Activated CD4-positive, alpha-beta T cell treated with anti-CD3 and anti-CD28 coated beads, Interleukin-2, amount 10 ng/mL, durations not matched to agents 24 days and 14 days (primary cell): Measurements from ENCODE around the gene GP2. TPM values are rescaled to one million over a fixed set of nuclear protein-coding genes. Genes with fewer than 3 reads are reported as not detected.

Experiments
- DNase-seq: peaks from one replicate; pipeline ENCODE4 v3.0.0; 2022
- H3K27ac Mint-ChIP-seq: one replicate; pipeline ENCODE4 v1.8.0; 2022; ENCODE audit warnings: mild to moderate bottlenecking, mixed read lengths
- H3K27me3 Mint-ChIP-seq: one replicate; pipeline ENCODE4 v1.8.0; 2022; ENCODE audit warnings: mixed read lengths
- H3K36me3 Mint-ChIP-seq: one replicate; pipeline ENCODE4 v1.8.0; 2022; ENCODE audit warnings: low read depth, mild to moderate bottlenecking, mixed read lengths
- H3K4me1 Mint-ChIP-seq: one replicate; pipeline ENCODE4 v1.8.0; 2021; ENCODE audit warnings: mixed read lengths
- H3K4me3 Mint-ChIP-seq: one replicate; pipeline ENCODE4 v1.8.0; 2022; ENCODE audit warnings: mild to moderate bottlenecking, moderate library complexity, mixed read lengths
- H3K9me3 Mint-ChIP-seq: one replicate; pipeline ENCODE4 v1.8.0; 2021; ENCODE audit warnings: mixed read lengths
- intact Hi-C: fragments of 100-400 bp; cut with micrococcal nuclease; formaldehyde crosslinking; loops from one replicate; pipeline ENCODE4 v1.15.1; 2023
- total RNA-seq: library from RNA; stranded (reverse); gene quantifications from 2 replicates; pipeline ENCODE4 v1.2.3, GENCODE V29; 2022

Gene GP2
- not detected in 2 replicates for total RNA-seq

DNA sequence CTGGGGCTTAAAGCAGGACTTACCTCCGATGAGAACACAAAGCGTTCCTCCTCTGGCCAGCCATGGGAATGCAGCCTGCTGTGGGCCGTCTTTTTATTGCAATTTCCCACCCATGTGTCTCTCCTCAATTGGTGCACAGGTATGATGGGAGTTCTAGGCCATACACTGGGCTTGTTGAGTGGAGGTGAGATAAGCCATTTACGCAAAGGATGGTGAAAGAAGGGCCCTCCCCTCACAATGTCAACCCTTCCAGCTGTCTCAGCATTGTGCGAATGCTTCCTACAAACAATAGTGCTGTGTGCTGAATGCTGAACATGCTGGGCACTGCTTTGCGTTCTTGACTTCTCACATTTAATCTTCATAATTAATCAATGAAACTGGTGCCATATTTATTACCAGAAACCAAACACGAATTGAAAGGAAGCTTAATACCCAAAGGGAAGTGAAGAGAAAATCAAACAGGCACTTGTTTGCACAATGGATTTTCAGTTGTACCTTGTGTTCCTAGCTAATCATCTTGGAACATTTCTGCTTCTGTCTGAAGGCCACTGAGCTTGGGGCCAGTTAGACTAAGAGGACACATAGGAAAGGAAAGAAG, at the start of gene GP2:
Gene GP2 (minus strand): TSS at position 70 of the 598 bp plus-strand sequence. CDS start 1,082 bp downstream, outside the sequence.
- H3K4me1 Mint-ChIP-seq = no peaks in the 10 kb centered on the region
- H3K4me3 Mint-ChIP-seq = no peak within 1 kb of the TSS
- DNase-seq = no peak
- no peaks in the 10 kb centered on the region for H3K9me3 Mint-ChIP-seq
- intact Hi-C loops = no loop called here
- H3K27ac Mint-ChIP-seq = no peak within 1 kb of the TSS
- no peaks in the 10 kb centered on the region for H3K36me3 Mint-ChIP-seq
- no peaks in the 10 kb centered on the region for H3K27me3 Mint-ChIP-seq

DNA sequence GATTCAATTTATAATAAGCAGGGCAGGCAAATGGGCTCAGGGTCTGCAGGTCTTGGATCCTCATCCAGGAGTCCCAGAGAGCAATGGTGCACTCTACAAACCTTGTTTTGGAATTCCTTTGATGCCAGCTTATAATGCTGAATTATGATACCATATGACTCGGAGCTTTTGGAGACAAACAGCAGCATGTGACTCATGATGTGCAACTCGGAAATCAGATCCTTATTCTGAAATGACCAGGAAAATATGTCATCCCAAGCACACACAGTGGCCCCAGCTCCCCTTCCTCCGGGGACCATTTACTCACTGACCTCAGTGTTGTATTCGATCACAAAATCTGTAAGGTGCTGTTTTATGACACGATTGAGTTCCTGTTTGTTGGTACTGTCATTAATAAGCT, 45.4 kb upstream of the GP2 start:
- no peaks in the 10 kb centered on the region for H3K9me3 Mint-ChIP-seq
- peaks cover 11% of the 10 kb centered on the region for H3K27me3 Mint-ChIP-seq
- intact Hi-C loops = no loop called here
- H3K4me3 Mint-ChIP-seq = no peak overlapping the region
- no peaks in the 10 kb centered on the region for H3K4me1 Mint-ChIP-seq
- H3K27ac Mint-ChIP-seq = no peak overlapping the region
- DNase-seq = no peak
- H3K36me3 Mint-ChIP-seq = no peaks in the 10 kb centered on the region

GRCh38 chr16:20369452-20370054, 42.2 kb upstream of the GP2 start:
- no peaks in the 10 kb centered on the region for H3K9me3 Mint-ChIP-seq
- intact Hi-C loops = no loop called here
- peaks cover 7% of the 10 kb centered on the region for H3K27me3 Mint-ChIP-seq
- DNase-seq = no peak
- no peaks in the 10 kb centered on the region for H3K36me3 Mint-ChIP-seq
- H3K4me3 Mint-ChIP-seq = no peak overlapping the region
- no peak overlapping the region for H3K27ac Mint-ChIP-seq
- H3K4me1 Mint-ChIP-seq = no peaks in the 10 kb centered on the region

DNA sequence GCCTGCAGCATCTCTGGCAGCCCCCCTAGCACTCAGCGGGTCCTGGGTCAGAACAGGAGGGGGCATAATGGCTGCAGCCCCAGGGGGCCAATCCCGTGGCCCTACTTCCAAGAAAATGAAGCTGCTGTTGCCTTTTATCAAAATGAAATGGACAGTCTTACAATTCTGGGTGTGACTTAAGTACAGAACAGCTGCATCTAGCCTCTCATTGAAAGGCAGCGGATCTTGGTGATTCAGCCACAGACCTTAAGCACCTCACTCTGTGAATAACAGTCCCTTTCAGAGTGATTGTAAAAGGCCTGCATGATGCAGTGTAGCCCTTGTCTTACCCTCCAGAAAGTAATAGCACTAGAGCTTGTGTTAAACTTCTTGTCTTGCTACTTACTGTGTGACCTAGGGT, 36.7 kb upstream of the GP2 start:
- intact Hi-C loops = no loop called here
- Mint-ChIP-seq H3K9me3 (no peaks in the 10 kb centered on the region), H3K27me3 (peaks cover 2% of the 10 kb centered on the region), H3K27ac (no peak overlapping the region), H3K4me1 (no peaks in the 10 kb centered on the region), H3K4me3 (no peak overlapping the region), H3K36me3 (no peaks in the 10 kb centered on the region)
- DNase-seq = no peak

GRCh38 chr16:20363191-20363590, 35.9 kb upstream of the GP2 start:
- H3K4me1 Mint-ChIP-seq = no peaks in the 10 kb centered on the region
- no peak overlapping the region for H3K4me3 Mint-ChIP-seq
- peaks cover 2% of the 10 kb centered on the region for H3K27me3 Mint-ChIP-seq
- no peaks in the 10 kb centered on the region for H3K36me3 Mint-ChIP-seq
- DNase-seq = no peak
- intact Hi-C loops = no loop called here
- H3K27ac Mint-ChIP-seq = no peak overlapping the region
- no peaks in the 10 kb centered on the region for H3K9me3 Mint-ChIP-seq

DNA sequence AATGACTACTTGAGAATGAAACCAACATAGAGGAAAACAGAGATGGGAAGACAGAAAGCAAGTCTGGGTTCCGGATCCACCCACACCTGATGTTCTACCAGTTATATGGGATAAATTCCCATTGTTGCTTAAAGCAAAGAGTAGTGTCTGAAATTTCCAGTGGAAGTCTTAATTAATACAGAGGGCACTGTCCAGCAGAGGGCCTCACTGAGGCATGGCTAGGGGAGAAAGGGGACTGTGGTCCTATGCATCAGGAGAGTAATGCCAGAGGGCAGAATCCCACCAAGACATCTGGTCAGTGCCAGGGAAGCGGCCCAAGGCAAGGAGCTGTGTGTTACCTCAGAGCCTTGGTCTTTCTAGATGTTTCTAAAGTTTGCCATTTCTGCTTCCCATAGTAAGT, 32.7 kb upstream of the GP2 start:
- H3K9me3 Mint-ChIP-seq = no peaks in the 10 kb centered on the region
- no peak overlapping the region for H3K27ac Mint-ChIP-seq
- H3K4me3 Mint-ChIP-seq = no peak overlapping the region
- no peak for DNase-seq
- intact Hi-C loops = no loop called here
- H3K27me3 Mint-ChIP-seq = no peaks in the 10 kb centered on the region
- no peaks in the 10 kb centered on the region for H3K36me3 Mint-ChIP-seq
- no peaks in the 10 kb centered on the region for H3K4me1 Mint-ChIP-seq

DNA sequence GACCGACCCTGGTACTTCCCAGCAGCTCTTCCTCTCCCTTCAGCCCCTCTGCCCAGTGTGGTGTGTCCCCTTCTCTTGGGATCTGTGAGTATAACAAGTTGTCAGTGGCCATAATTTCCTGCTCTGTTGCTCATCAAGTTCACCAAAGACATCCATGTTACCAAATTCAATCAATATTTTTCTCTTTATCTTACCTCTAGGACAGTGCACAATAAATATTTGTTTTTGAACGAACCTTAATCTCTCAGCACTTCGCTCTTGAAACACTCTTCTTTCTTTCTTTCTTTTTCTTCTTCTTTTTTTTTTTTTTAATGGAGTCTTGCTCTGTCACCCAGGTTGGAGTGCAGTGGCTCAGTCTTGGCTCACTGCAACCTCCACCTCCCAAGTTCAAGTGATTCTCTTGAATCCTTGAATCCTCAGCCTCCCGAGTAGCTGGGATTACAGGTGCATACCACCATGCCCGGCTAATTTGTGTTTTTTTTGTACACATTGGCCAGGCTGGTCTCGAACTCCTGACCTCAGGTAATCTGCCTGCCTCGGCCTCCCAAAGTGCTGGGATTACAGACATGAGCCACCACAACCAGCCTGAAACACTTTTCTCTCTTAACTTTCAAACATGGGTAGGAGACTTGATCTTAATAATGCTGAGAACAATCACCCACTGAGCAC, 27.9 kb upstream of the GP2 start:
- Mint-ChIP-seq H3K4me3 (no peak overlapping the region), H3K27me3 (no peaks in the 10 kb centered on the region), H3K27ac (no peak overlapping the region), H3K36me3 (no peaks in the 10 kb centered on the region), H3K9me3 (no peaks in the 10 kb centered on the region), H3K4me1 (no peaks in the 10 kb centered on the region)
- intact Hi-C loops = no loop called here
- DNase-seq = no peak

GRCh38 chr16:20353379-20353778, 26.1 kb upstream of the GP2 start:
- no peaks in the 10 kb centered on the region for H3K4me1 Mint-ChIP-seq
- no peak overlapping the region for H3K4me3 Mint-ChIP-seq
- H3K27me3 Mint-ChIP-seq = no peaks in the 10 kb centered on the region
- DNase-seq = no peak
- H3K36me3 Mint-ChIP-seq = no peaks in the 10 kb centered on the region
- H3K27ac Mint-ChIP-seq = no peak overlapping the region
- no peaks in the 10 kb centered on the region for H3K9me3 Mint-ChIP-seq
- intact Hi-C loops = no loop called here

- intact Hi-C loops = no loop called here
- DNase-seq = no peak
- Mint-ChIP-seq H3K27me3 (no peaks in the 10 kb centered on the region), H3K36me3 (no peaks in the 10 kb centered on the region), H3K4me1 (no peaks in the 10 kb centered on the region), H3K9me3 (no peaks in the 10 kb centered on the region), H3K27ac (no peak within 1 kb of the TSS), H3K4me3 (no peak within 1 kb of the TSS)
Measured at GRCh38 chr16:20352615-20353014, 25.3 kb upstream of the GP2 start, which contains the start of gene UMOD. UMOD (minus strand) TSS chr16:20352715; CDS start chr16:20350737, 1,978 bp downstream.

- Mint-ChIP-seq H3K4me1 (no peaks in the 10 kb centered on the region), H3K36me3 (no peaks in the 10 kb centered on the region), H3K4me3 (no peak overlapping the region), H3K27ac (no peak overlapping the region), H3K9me3 (no peaks in the 10 kb centered on the region), H3K27me3 (no peaks in the 10 kb centered on the region)
- DNase-seq = no peak
- intact Hi-C loops = no loop called here
Measured at GRCh38 chr16:20349615-20350014, 22.3 kb upstream of the GP2 start.

DNA sequence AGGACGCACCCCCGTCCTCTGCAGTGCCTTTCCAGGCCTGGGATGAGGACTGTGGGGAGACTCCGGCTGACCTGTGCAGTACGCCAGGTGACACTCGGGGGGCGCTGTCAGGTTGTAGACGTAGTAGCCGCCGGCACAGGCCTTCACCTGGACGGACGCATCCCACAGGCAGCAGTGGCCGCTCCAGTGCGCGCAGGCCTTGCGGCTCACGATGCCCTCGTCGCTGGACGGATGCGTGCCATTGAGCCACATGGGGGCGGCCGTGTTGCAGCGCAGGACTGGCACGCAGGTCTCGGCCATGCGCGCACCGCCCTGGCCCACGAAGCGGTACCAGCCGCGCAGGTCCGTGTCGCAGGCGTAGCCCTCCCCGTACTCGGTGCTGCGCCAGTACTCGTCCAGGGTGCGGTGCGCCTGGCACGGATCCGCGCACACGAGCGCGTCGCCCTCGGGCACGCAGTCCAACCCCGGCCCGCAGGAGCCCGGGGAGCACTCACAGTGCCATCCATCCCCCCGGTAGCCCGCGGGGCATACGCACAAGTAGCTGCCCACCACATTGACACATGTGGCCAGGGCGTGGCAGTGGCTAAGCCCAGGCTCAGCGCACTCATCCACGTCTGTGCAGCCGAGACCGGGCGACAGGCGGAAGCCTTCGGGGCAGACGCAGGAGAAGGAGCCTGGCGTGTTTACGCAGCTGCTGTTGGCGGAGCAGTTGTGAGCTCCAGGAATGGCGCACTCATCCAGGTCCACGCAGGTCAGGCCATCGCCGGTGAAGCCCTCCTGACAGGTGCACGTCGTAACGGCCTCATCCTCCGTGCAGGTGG, 21.3 kb upstream of the GP2 start:
- Mint-ChIP-seq H3K4me1 (no peaks in the 10 kb centered on the region), H3K4me3 (no peak overlapping the region), H3K36me3 (no peaks in the 10 kb centered on the region), H3K9me3 (no peaks in the 10 kb centered on the region), H3K27ac (no peak overlapping the region), H3K27me3 (no peaks in the 10 kb centered on the region)
- intact Hi-C loops = no loop called here
- no peak for DNase-seq

GRCh38 chr16:20347666-20348364, 20.5 kb upstream of the GP2 start:
- no peak for DNase-seq
- H3K9me3 Mint-ChIP-seq = no peaks in the 10 kb centered on the region
- H3K27me3 Mint-ChIP-seq = no peaks in the 10 kb centered on the region
- no peak overlapping the region for H3K27ac Mint-ChIP-seq
- intact Hi-C loops = no loop called here
- no peaks in the 10 kb centered on the region for H3K36me3 Mint-ChIP-seq
- no peak overlapping the region for H3K4me3 Mint-ChIP-seq
- no peaks in the 10 kb centered on the region for H3K4me1 Mint-ChIP-seq

- H3K36me3 Mint-ChIP-seq = no peaks in the 10 kb centered on the region
- intact Hi-C loops = no loop called here
- H3K27ac Mint-ChIP-seq = no peak overlapping the region
- no peak overlapping the region for H3K4me3 Mint-ChIP-seq
- H3K4me1 Mint-ChIP-seq = no peaks in the 10 kb centered on the region
- H3K9me3 Mint-ChIP-seq = no peaks in the 10 kb centered on the region
- no peaks in the 10 kb centered on the region for H3K27me3 Mint-ChIP-seq
- DNase-seq = no peak
Measured at GRCh38 chr16:20344611-20345010, 17.3 kb upstream of the GP2 start.
